HEK293 (cell line): ENCODE results near the gene ZNF714.

Source experiments
- CTCF ChIA-PET: fragments of 350-600 bp; formaldehyde crosslinking; extraction: SDS; loops from one replicate; lab custom pipeline; 2021; ENCODE audit warnings: antibody characterized with exemption; lab: Yijun Ruan, JAX
- POLR2A ChIA-PET: fragments of 300-600 bp; formaldehyde crosslinking; extraction: SDS; loops from one replicate; lab custom pipeline; 2020; ENCODE audit warnings: antibody characterized with exemption, inconsistent platforms; lab: Yijun Ruan, JAX
- H3K27ac ChIP-seq: fragments of 200-500 bp; sonication (Bioruptor generic); 2 replicates; pipeline ENCODE4 v1.5.1; 2014; ENCODE audit warnings: low read depth, low read length, control low read depth, inconsistent platforms; ENCODE audit errors: extremely low read depth
- H3K36me3 ChIP-seq, 2 experiments: fragments of 200-500 bp in 1 of 2; sonication (Bioruptor generic) in 1 of 2; 1 replicate in 1 of 2; 2 replicates in 1 of 2; pipeline ENCODE4 v1.5.1; 2014 to 2017; ENCODE audit warnings: inconsistent platforms in 2 of 2, low read length in 2 of 2; ENCODE audit not compliant: control insufficient read depth in 2 of 2, insufficient read depth in 1 of 2
- H3K4me1 ChIP-seq: fragments of 200-500 bp; sonication (Bioruptor generic); 2 replicates; pipeline ENCODE4 v1.5.1; 2014; ENCODE audit warnings: mild to moderate bottlenecking, low read length, inconsistent platforms; ENCODE audit not compliant: control insufficient read depth, insufficient read depth
- H3K4me3 ChIP-seq: 2 replicates; pipeline ENCODE4 v1.5.1; 2011; ENCODE audit warnings: low read depth, mild to moderate bottlenecking, control low read depth, low read length, moderate library complexity
- H3K9me3 ChIP-seq: fragments of 200-500 bp; sonication (Bioruptor generic); 2 replicates; pipeline ENCODE4 v1.5.1; 2014; ENCODE audit warnings: low read depth, low read length, inconsistent platforms; ENCODE audit not compliant: control insufficient read depth, insufficient read depth
- GLIS2 ChIP-seq: fragments of 450-650 bp; formaldehyde crosslinking; IDR thresholded peaks from 2 replicates; pipeline ENCODE4 v1.5.1; 2016; ENCODE audit warnings: missing biosample characterization, missing genetic modification characterization
- HOXC10 ChIP-seq: sonication (generic); formaldehyde crosslinking; IDR thresholded peaks from 2 replicates; pipeline ENCODE4 v1.8.1; 2023; ENCODE audit warnings: mild to moderate bottlenecking, missing genetic modification reagents
- KLF1 ChIP-seq: fragments of 450-650 bp; formaldehyde crosslinking; IDR thresholded peaks from 2 replicates; pipeline ENCODE4 v1.5.1; 2016; ENCODE audit warnings: missing biosample characterization, missing genetic modification characterization
- KLF16 ChIP-seq: fragments of 450-650 bp; formaldehyde crosslinking; IDR thresholded peaks from 2 replicates; pipeline ENCODE4 v1.5.1; 2017; ENCODE audit warnings: missing biosample characterization, missing genetic modification characterization
- KLF9 ChIP-seq: fragments of 450-650 bp; formaldehyde crosslinking; IDR thresholded peaks from 2 replicates; pipeline ENCODE4 v1.5.1; 2016; ENCODE audit warnings: missing biosample characterization, missing genetic modification characterization, low read depth
- PRDM10 ChIP-seq: fragments of 450-650 bp; formaldehyde crosslinking; IDR thresholded peaks from 2 replicates; pipeline ENCODE4 v1.5.1; 2016; ENCODE audit warnings: missing biosample characterization, missing genetic modification characterization
- PRDM2 ChIP-seq: fragments of 450-650 bp; formaldehyde crosslinking; IDR thresholded peaks from 2 replicates; pipeline ENCODE4 v1.5.1; 2016; ENCODE audit warnings: missing biosample characterization, missing genetic modification characterization, borderline replicate concordance
- TRIM28 ChIP-seq: IDR thresholded peaks from 2 replicates; pipeline ENCODE4 v1.6.1; 2011; ENCODE audit warnings: low read length, control low read depth, borderline replicate concordance
- WT1 ChIP-seq: fragments of 450-650 bp; formaldehyde crosslinking; IDR thresholded peaks from 2 replicates; pipeline ENCODE4 v1.5.1; 2016; ENCODE audit warnings: missing biosample characterization, missing genetic modification characterization
- ZNF16 ChIP-seq: fragments of 450-650 bp; formaldehyde crosslinking; IDR thresholded peaks from 2 replicates; pipeline ENCODE4 v1.5.1; 2016; ENCODE audit warnings: low read depth, missing biosample characterization, missing genetic modification characterization
- ZNF18 ChIP-seq: fragments of 450-650 bp; formaldehyde crosslinking; IDR thresholded peaks from 2 replicates; pipeline ENCODE4 v1.5.1; 2016; ENCODE audit warnings: missing biosample characterization, missing genetic modification characterization
- ZNF19 ChIP-seq: fragments of 450-650 bp; formaldehyde crosslinking; IDR thresholded peaks from 2 replicates; pipeline ENCODE4; 2016; ENCODE audit warnings: missing biosample characterization, missing genetic modification characterization, low read depth
- ZNF223 ChIP-seq: fragments of 450-650 bp; formaldehyde crosslinking; IDR thresholded peaks from 2 replicates; pipeline ENCODE4 v1.5.1; 2016; ENCODE audit warnings: missing biosample characterization, missing genetic modification characterization
- ZNF274 ChIP-seq, 2 experiments: fragments of 200-500 bp in 1 of 2; fragments of 450-650 bp in 1 of 2; sonication (Bioruptor generic) in 1 of 2; formaldehyde crosslinking in 1 of 2; IDR thresholded peaks; 2 replicates each; pipeline versions ENCODE4 v1.5.1 to v1.6.1; 2014 to 2016; ENCODE audit warnings: borderline replicate concordance in 1 of 2, inconsistent platforms in 1 of 2, low read length in 1 of 2, missing biosample characterization in 1 of 2, missing genetic modification characterization in 1 of 2
- ZNF280C ChIP-seq: fragments of 450-650 bp; formaldehyde crosslinking; IDR thresholded peaks from 2 replicates; pipeline ENCODE4 v1.5.1; 2016; ENCODE audit warnings: missing biosample characterization, missing genetic modification characterization
- ZNF354C ChIP-seq: fragments of 450-650 bp; formaldehyde crosslinking; IDR thresholded peaks from 2 replicates; pipeline ENCODE4 v1.5.1; 2016; ENCODE audit warnings: missing biosample characterization, missing genetic modification characterization, low read depth, borderline replicate concordance
- ZNF513 ChIP-seq: fragments of 450-650 bp; IDR thresholded peaks from 2 replicates; pipeline ENCODE4 v1.5.1; 2018; ENCODE audit warnings: missing biosample characterization, missing genetic modification characterization
- ZNF623 ChIP-seq: fragments of 450-650 bp; formaldehyde crosslinking; IDR thresholded peaks from 2 replicates; pipeline ENCODE4 v1.5.1; 2016; ENCODE audit warnings: missing biosample characterization, missing genetic modification characterization
- ZNF629 ChIP-seq: fragments of 450-650 bp; formaldehyde crosslinking; IDR thresholded peaks from 2 replicates; pipeline ENCODE4 v1.5.1; 2017; ENCODE audit warnings: missing biosample characterization, missing genetic modification characterization
- ZNF837 ChIP-seq: fragments of 450-650 bp; formaldehyde crosslinking; IDR thresholded peaks from 2 replicates; pipeline ENCODE4 v1.5.1; 2016; ENCODE audit warnings: missing biosample characterization, missing genetic modification characterization

The ZNF714 gene

GRCh38 chr19:21127898-21128297 lies 45.9 kb downstream of the ZNF714 start (continued):
- no peak for TF ChIP-seq ZNF18 (tag by site-specific recombination)
- no peak for TF ChIP-seq ZNF837 (tag by site-specific recombination)
- no peak for TF ChIP-seq PRDM2 (tag by site-specific recombination)
- TF ChIP-seq ZNF274 (IDR thresholded peaks at IDR 0.05; ENCODE audit: low read length), result no peak
- no peak for TF ChIP-seq ZNF274 (tag by site-specific recombination; IDR thresholded peaks at IDR 0.05; ENCODE audit: borderline replicate concordance)
- no peak for TF ChIP-seq ZNF354C (tag by site-specific recombination)
- TF ChIP-seq ZNF623 (tag by site-specific recombination), result no peak

- POLR2A ChIA-PET, result interaction anchor here (0.6 kb wide), 1 partner anchor 196 kb away, joined by 4 read pairs; no protein-coding TSS in a partner anchor
- TF ChIP-seq WT1 (tag by site-specific recombination) (no peak), ZNF16 (tag by site-specific recombination) (no peak), ZNF223 (tag by site-specific recombination) (no peak), KLF9 (tag by site-specific recombination) (no peak), ZNF513 (tag by site-specific recombination) (no peak), PRDM10 (tag by site-specific recombination) (no peak), KLF16 (no peak), TRIM28 (no peak), ZNF629 (tag by site-specific recombination) (no peak), GLIS2 (tag by site-specific recombination) (no peak), HOXC10 (no peak), ZNF280C (tag by site-specific recombination) (no peak), ZNF19 (tag by site-specific recombination) (no peak), KLF1 (no peak), ZNF623 (tag by site-specific recombination) (no peak)
Measured at GRCh38 chr19:21128901-21129698, 47.1 kb downstream of the ZNF714 start.

More at GRCh38 chr19:21128901-21129698, 47.1 kb downstream of the ZNF714 start:
- no peak overlapping the region for H3K27ac ChIP-seq
- no peaks in the 10 kb centered on the region for H3K9me3 ChIP-seq
- no peaks in the 10 kb centered on the region for H3K4me1 ChIP-seq
- H3K4me3 ChIP-seq, result no peak overlapping the region
- no peaks in the 10 kb centered on the region for H3K36me3 ChIP-seq
- CTCF ChIA-PET, result no interaction called here
